Activated naive CD4-positive, alpha-beta T cell treated with anti-CD3 and anti-CD28 coated beads, Interleukin-2, amount 10 ng/mL, durations not matched to agents 7 days and 5 days (primary cell): ENCODE data around the gene CCDC12.

Source experiments
- CTCF ChIA-PET: fragments of 350-600 bp; sonication (Branson Sonifier 250); formaldehyde crosslinking; loops from one replicate; lab custom pipeline; 2021; ENCODE audit warnings: antibody characterized with exemption; lab: Charles Lee
- DNase-seq: peaks from one replicate; pipeline ENCODE4 v3.0.0-alpha.2; 2020
- H3K27ac Mint-ChIP-seq: one replicate; pipeline ENCODE4 v1.8.0; 2021; ENCODE audit warnings: mild to moderate bottlenecking, moderate library complexity, mixed read lengths
- H3K27me3 Mint-ChIP-seq: one replicate; pipeline ENCODE4 v1.8.0; 2021; ENCODE audit warnings: mild to moderate bottlenecking, mixed read lengths
- H3K36me3 Mint-ChIP-seq: one replicate; pipeline ENCODE4 v1.8.0; 2021; ENCODE audit warnings: mixed read lengths
- H3K4me1 Mint-ChIP-seq: one replicate; pipeline ENCODE4 v1.8.0; 2021; ENCODE audit warnings: mixed read lengths
- H3K4me3 Mint-ChIP-seq: one replicate; pipeline ENCODE4 v1.8.0; 2021; ENCODE audit warnings: mild to moderate bottlenecking, moderate library complexity, mixed read lengths
- H3K9me3 Mint-ChIP-seq: one replicate; pipeline ENCODE4 v1.8.0; 2021; ENCODE audit warnings: mixed read lengths

CCDC12 gene

DNA sequence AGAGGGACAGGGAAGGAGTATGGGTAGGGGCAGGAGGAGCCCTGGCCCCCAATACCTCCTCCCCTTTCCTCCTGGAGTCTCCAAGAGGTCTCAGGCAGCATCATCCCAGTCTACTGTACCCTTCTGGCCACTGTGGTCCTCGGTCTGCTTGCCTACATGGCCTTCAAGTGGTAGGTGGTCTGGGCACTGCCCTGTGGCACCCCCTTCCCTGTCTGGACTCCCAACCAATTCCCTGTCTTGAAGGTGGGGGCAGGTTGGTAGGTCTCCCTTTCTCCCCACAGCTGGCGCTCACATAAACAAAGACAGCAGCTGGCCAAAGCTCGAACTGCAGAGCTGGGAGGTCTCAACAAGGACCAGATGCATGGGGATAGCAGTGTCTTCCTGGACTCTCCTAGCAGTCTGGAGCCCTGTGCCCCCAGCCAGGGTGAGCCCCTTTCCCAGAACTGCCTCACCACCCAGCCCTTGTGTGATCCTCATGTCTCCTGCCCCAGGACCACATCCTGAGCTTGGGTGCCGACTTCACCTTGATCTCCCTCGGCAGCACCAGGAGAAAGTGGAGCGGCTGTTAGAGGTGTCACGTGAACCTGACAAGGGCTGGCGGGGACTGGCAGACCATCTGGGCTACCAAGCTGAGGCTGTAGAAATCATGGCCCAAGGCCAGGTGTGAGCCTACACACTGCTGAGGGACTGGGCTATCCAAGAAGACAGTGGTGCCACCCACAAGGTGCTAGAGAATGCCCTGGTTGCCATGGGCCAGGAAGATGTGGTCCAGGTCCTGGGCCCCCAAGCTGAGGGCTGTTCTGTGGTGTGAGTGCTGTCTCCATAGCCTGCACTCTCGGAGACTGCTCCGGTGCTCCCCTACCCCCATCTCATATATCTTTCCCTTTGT is 36.0 kb upstream of the CCDC12 start:
- Mint-ChIP-seq H3K27me3 (no peaks in the 10 kb centered on the region), H3K36me3 (peaks cover 43% of the 10 kb centered on the region), H3K4me3 (no peak overlapping the region), H3K4me1 (peaks cover 35% of the 10 kb centered on the region), H3K9me3 (no peaks in the 10 kb centered on the region), H3K27ac (peak overlapping the region; percentile 14)
- CTCF ChIA-PET = interaction anchor here (0.7 to 2.3 kb wide), 2 partner anchors 8 to 89 kb away, joined by 3 to 8 read pairs; no protein-coding TSS in a partner anchor
- DNase-seq = no peak

- Mint-ChIP-seq H3K4me3 (no peak overlapping the region), H3K27me3 (no peaks in the 10 kb centered on the region)
- CTCF ChIA-PET = interaction anchor here (0.7 to 2.3 kb wide), 2 partner anchors 9 to 88 kb away, joined by 3 to 8 read pairs; no protein-coding TSS in a partner anchor
These were observed 34.8 kb upstream of the CCDC12 start for GRCh38 chr3:47011371-47011770.

DNA sequence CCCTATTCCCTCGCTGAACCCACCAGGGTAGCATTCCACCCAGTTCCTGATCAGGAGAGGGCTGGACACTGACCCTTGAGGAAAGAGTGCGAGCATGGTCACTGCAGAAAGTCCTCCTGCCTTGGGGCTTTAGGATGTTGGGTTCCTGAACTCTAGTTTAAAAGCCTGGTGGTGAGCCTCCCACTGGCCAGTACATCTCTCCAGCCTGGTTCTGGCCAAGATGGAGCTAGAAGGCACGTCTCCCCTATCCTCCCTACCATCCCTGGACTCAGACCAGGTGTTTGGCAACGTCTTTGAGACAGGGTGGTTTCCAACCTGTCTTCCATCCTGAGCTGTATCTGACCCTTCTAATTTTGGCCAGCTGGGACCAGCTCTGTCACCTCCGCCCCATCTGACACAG is 34.4 kb upstream of the CCDC12 start:
- DNase-seq = no peak
- Mint-ChIP-seq H3K36me3 (peaks cover 44% of the 10 kb centered on the region), H3K4me3 (no peak overlapping the region), H3K9me3 (no peaks in the 10 kb centered on the region), H3K27me3 (no peaks in the 10 kb centered on the region), H3K4me1 (peaks cover 18% of the 10 kb centered on the region), H3K27ac (peak overlapping the region; percentile 69)
- CTCF ChIA-PET = interaction anchor here (2.3 kb wide), 1 partner anchor 88 kb away, joined by 8 read pairs; no protein-coding TSS in a partner anchor

More at GRCh38 chr3:47011371-47011770, 34.8 kb upstream of the CCDC12 start:
- DNase-seq = no peak
- no peaks in the 10 kb centered on the region for H3K9me3 Mint-ChIP-seq
- H3K27ac Mint-ChIP-seq = peak overlapping the region; percentile 69
- peaks cover 23% of the 10 kb centered on the region for H3K4me1 Mint-ChIP-seq
- H3K36me3 Mint-ChIP-seq = peaks cover 43% of the 10 kb centered on the region

DNA sequence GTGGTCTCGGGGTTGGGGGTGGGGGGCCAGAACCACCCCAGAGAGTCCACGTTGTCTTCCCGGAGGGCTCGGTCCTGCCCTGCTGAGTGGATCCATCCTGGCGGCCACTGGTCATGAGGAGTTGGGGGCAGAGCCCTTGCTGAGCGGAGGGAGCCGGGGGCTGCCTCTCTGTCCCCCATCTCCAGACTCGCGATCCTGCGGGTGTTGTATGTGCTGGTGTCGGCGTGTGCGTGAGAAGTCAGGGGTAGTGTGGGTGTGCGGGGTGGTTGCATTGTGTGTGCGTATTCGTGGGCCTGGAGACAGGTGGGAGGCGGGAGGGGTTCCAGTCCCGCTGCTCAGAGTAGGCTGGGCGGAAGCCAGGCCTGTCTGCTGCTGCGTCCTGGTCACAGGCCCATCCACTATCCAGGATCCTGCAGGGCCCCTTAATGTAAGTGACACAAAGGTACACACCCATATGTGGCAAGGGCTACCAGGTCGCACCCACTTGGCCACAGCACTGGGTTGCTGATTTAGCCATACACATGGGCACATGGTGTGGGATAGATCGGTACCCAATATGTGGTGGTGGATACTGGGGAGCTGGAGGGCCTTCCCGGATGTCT is 33.7 kb upstream of the CCDC12 start:
- Mint-ChIP-seq H3K36me3 (peaks cover 45% of the 10 kb centered on the region), H3K9me3 (no peaks in the 10 kb centered on the region), H3K4me1 (peaks cover 18% of the 10 kb centered on the region), H3K27me3 (no peaks in the 10 kb centered on the region), H3K27ac (no peak overlapping the region), H3K4me3 (peak overlapping the region; percentile 21)
- DNase-seq = no peak
- CTCF ChIA-PET = interaction anchor here (2.3 kb wide), 1 partner anchor 87 kb away, joined by 8 read pairs; no protein-coding TSS in a partner anchor

- H3K4me3 Mint-ChIP-seq = peak overlapping the region; percentile 21
- H3K36me3 Mint-ChIP-seq = peaks cover 46% of the 10 kb centered on the region
- H3K4me1 Mint-ChIP-seq = peaks cover 18% of the 10 kb centered on the region
- no peak overlapping the region for H3K27ac Mint-ChIP-seq
- no peaks in the 10 kb centered on the region for H3K27me3 Mint-ChIP-seq
- CTCF ChIA-PET = no interaction called here
- peak; percentile 73 for DNase-seq
- no peaks in the 10 kb centered on the region for H3K9me3 Mint-ChIP-seq
These were observed 32.9 kb upstream of the CCDC12 start for GRCh38 chr3:47009225-47010110.

DNA sequence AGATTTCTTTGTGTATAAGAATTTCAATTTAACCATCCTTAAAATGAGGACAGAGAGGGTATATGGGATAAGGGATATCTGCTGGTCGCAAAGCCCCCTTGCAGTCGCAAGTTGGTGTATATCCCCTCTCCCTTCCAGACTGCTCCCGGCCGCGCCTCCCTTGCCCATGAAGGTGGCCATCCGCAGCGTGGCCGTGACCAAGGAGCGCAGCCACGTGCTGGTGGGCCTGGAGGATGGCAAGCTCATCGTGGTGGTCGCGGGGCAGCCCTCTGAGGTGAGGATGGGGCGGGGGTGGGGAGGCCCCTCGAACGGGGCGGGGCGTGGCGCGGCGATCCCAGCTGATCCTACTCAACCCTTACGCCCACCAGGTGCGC is 32.3 kb upstream of the CCDC12 start:
- Mint-ChIP-seq H3K4me3 (no peak overlapping the region), H3K9me3 (no peaks in the 10 kb centered on the region), H3K27me3 (no peaks in the 10 kb centered on the region), H3K27ac (peak overlapping the region; percentile 42), H3K4me1 (peaks cover 18% of the 10 kb centered on the region), H3K36me3 (peaks cover 43% of the 10 kb centered on the region)
- CTCF ChIA-PET = no interaction called here
- no peak for DNase-seq

GRCh38 chr3:47008234-47008796 is 31.8 kb upstream of the CCDC12 start:
- Mint-ChIP-seq H3K36me3 (peaks cover 44% of the 10 kb centered on the region), H3K27me3 (no peaks in the 10 kb centered on the region), H3K4me1 (peaks cover 18% of the 10 kb centered on the region), H3K27ac (peak overlapping the region; percentile 42), H3K4me3 (peak overlapping the region; percentile 18), H3K9me3 (no peaks in the 10 kb centered on the region)
- DNase-seq = no peak
- CTCF ChIA-PET = no interaction called here

DNA sequence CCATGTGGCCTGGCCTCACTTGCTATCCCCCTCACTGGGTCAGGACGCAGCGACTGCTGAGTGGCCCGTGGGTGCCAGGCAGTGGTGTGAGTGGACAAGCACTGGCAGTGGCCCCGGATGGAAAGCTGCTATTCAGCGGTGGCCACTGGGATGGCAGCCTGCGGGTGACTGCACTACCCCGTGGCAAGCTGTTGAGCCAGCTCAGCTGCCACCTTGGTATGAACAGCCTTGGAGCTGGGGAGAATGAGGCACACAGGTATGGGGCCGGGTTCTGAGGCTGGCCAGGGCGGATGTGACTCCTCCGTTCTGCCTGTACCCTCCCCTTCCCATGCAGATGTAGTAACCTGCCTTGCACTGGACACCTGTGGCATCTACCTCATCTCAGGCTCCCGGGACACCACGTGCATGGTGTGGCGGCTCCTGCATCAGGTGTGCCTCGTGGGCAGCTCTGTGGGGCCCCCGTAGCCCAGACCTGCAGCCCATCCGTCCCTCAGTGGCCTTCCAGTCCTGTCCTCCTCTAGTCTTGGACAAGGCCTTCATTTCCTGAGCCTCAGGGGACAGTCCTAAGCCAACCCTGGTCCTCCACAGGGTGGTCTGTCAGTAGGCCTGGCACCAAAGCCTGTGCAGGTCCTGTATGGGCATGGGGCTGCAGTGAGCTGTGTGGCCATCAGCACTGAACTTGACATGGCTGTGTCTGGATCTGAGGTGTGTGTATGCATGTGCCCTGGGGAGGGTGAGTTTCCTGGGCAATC is 31.1 kb upstream of the CCDC12 start:
- no peak overlapping the region for H3K27ac Mint-ChIP-seq
- peaks cover 49% of the 10 kb centered on the region for H3K36me3 Mint-ChIP-seq
- H3K27me3 Mint-ChIP-seq = no peaks in the 10 kb centered on the region
- no peak for DNase-seq
- CTCF ChIA-PET = interaction anchor here (1.0 to 1.3 kb wide), 2 partner anchors 10 to 94 kb away, joined by 3 read pairs; no protein-coding TSS in a partner anchor
- H3K9me3 Mint-ChIP-seq = no peaks in the 10 kb centered on the region
- peaks cover 17% of the 10 kb centered on the region for H3K4me1 Mint-ChIP-seq
- H3K4me3 Mint-ChIP-seq = no peak overlapping the region

- no peak overlapping the region for H3K27ac Mint-ChIP-seq
- H3K4me3 Mint-ChIP-seq = no peak overlapping the region
These were observed 30.5 kb upstream of the CCDC12 start for GRCh38 chr3:47007001-47007400.

GRCh38 chr3:47006145-47006651 is 29.7 kb upstream of the CCDC12 start:
- CTCF ChIA-PET = interaction anchor here (0.7 to 1.3 kb wide), 3 partner anchors 8 to 83 kb away, joined by 3 to 6 read pairs (median 4); no protein-coding TSS in a partner anchor
- peaks cover 56% of the 10 kb centered on the region for H3K36me3 Mint-ChIP-seq
- DNase-seq = no peak
- no peaks in the 10 kb centered on the region for H3K9me3 Mint-ChIP-seq
- H3K4me1 Mint-ChIP-seq = peaks cover 10% of the 10 kb centered on the region
- no peak overlapping the region for H3K27ac Mint-ChIP-seq
- H3K4me3 Mint-ChIP-seq = no peak overlapping the region
- no peaks in the 10 kb centered on the region for H3K27me3 Mint-ChIP-seq

More at GRCh38 chr3:47007001-47007400, 30.5 kb upstream of the CCDC12 start:
- no peaks in the 10 kb centered on the region for H3K27me3 Mint-ChIP-seq
- CTCF ChIA-PET = interaction anchor here (0.7 to 1.3 kb wide), 3 partner anchors 9 to 94 kb away, joined by 3 to 4 read pairs (median 3); no protein-coding TSS in a partner anchor
- peaks cover 13% of the 10 kb centered on the region for H3K4me1 Mint-ChIP-seq
- peaks cover 51% of the 10 kb centered on the region for H3K36me3 Mint-ChIP-seq
- no peak for DNase-seq
- no peaks in the 10 kb centered on the region for H3K9me3 Mint-ChIP-seq

GRCh38 chr3:47005212-47006144 is 28.9 kb upstream of the CCDC12 start:
- Mint-ChIP-seq H3K27ac (no peak overlapping the region), H3K9me3 (no peaks in the 10 kb centered on the region), H3K4me3 (no peak overlapping the region), H3K36me3 (peaks cover 57% of the 10 kb centered on the region), H3K27me3 (no peaks in the 10 kb centered on the region), H3K4me1 (peaks cover 10% of the 10 kb centered on the region)
- CTCF ChIA-PET = interaction anchor here (0.6 to 0.8 kb wide), 2 partner anchors 82 to 129 kb away, joined by 3 to 6 read pairs; no protein-coding TSS in a partner anchor
- no peak for DNase-seq
